NB4 (cell line): ENCODE measurements around the gene YARS1.

ENCODE experiments used
- MYC ChIP-seq: IDR thresholded peaks from 2 replicates; pipeline ENCODE4 v1.6.1; 2011; ENCODE audit warnings: low read depth, low read length
- TF ChIP-seq, protein P1 (sequence below): IDR thresholded peaks from one replicate; pipeline ENCODE4 v1.5.1; 2012; ENCODE audit warnings: low read depth, low read length
- TF ChIP-seq, protein P2 (sequence below): IDR thresholded peaks from 2 replicates; pipeline ENCODE4 v1.6.1; 2011; ENCODE audit warnings: low read depth, low read length

DNA sequence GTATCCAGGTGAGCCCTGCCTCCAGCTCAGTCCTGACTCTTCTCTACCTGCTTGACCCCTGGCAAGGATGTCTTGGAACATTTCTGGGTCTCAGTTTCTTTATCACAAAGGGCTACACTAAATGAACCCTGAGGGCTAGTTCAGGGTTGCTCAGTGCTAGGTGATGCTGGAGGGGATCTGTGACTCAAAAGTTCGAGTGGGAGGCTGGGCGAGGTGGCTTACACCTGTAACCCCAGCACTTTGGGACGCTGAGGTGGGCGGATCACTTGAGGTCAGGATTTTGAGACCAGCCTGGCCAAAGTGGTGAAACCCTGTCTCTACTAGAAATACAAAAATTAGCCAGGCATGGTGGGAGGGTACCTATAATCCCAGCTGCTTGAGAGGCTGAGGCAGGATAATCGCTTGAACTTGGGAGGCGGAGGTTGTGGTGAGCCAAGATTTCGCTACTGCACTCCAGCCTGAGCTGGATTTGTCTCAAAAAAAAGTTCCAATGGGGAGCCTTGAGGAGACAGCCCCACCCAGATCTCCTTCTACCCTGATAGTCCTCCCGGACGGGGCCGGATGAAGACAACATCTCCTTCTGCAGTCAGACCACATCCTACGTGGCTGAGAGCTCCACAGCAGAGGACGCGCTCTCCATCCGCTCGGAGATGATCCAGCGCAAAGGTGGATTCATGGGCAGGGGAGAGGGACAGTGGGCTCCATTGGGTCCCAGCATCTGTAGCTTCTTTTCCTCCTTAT, 48.9 kb downstream of the YARS1 start:
- TF ChIP-seq, protein P1, sequence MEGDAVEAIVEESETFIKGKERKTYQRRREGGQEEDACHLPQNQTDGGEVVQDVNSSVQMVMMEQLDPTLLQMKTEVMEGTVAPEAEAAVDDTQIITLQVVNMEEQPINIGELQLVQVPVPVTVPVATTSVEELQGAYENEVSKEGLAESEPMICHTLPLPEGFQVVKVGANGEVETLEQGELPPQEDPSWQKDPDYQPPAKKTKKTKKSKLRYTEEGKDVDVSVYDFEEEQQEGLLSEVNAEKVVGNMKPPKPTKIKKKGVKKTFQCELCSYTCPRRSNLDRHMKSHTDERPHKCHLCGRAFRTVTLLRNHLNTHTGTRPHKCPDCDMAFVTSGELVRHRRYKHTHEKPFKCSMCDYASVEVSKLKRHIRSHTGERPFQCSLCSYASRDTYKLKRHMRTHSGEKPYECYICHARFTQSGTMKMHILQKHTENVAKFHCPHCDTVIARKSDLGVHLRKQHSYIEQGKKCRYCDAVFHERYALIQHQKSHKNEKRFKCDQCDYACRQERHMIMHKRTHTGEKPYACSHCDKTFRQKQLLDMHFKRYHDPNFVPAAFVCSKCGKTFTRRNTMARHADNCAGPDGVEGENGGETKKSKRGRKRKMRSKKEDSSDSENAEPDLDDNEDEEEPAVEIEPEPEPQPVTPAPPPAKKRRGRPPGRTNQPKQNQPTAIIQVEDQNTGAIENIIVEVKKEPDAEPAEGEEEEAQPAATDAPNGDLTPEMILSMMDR = no peak
- TF ChIP-seq, protein P2, sequence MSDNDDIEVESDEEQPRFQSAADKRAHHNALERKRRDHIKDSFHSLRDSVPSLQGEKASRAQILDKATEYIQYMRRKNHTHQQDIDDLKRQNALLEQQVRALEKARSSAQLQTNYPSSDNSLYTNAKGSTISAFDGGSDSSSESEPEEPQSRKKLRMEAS = no peak
- TF ChIP-seq MYC = no peak
